Measurements from ENCODE around the gene CADM4. TPM values are rescaled to one million over a fixed set of nuclear protein-coding genes. Genes with fewer than 3 reads are reported as not detected.
"Not testable (repeated sequence)": the region's sequence is repeated elsewhere in the genome, so short reads cannot be mapped to it uniquely, and the experiment has no call there.

The CADM4 gene
- total RNA-seq, 1 donor from 2014 or later = 21.9 TPM

- Histone ChIP-seq H3K36me3 (ENCODE audit: control insufficient read depth, insufficient read depth, low read length) (no peaks in the 10 kb centered on the region), H3K4me3 (ENCODE audit: low read depth, low read length) (no peak overlapping the region), H3K27me3 (ENCODE audit: control insufficient read depth, insufficient read depth, low read length) (no peaks in the 10 kb centered on the region)
- no peak for DNase-seq (ENCODE audit: low read depth)
- no peak for TF ChIP-seq CTCF (IDR thresholded peaks at IDR 0.05; ENCODE audit: insufficient read depth, low read length, poor library complexity, severe bottlenecking)
These were observed 29.8 kb downstream of the CADM4 start for GRCh38 chr19:43609872-43610271.

GRCh38 chr19:43607238-43608205 lies 32.1 kb downstream of the CADM4 start:
- DNase-seq (ENCODE audit: low read depth) = no peak
- Histone ChIP-seq H3K36me3 (ENCODE audit: control insufficient read depth, insufficient read depth, low read length) (no peaks in the 10 kb centered on the region), H3K27me3 (ENCODE audit: control insufficient read depth, insufficient read depth, low read length) (no peaks in the 10 kb centered on the region), H3K4me3 (ENCODE audit: low read depth, low read length) (no peak overlapping the region)
- TF ChIP-seq CTCF (IDR thresholded peaks at IDR 0.05; ENCODE audit: insufficient read depth, low read length, poor library complexity, severe bottlenecking) = no peak

GRCh38 chr19:43606569-43607229 lies 33.0 kb downstream of the CADM4 start:
- no peak for DNase-seq (ENCODE audit: low read depth)
- no peak overlapping the region for H3K4me3 ChIP-seq (ENCODE audit: low read depth, low read length)
- TF ChIP-seq CTCF (IDR thresholded peaks at IDR 0.05; ENCODE audit: insufficient read depth, low read length, poor library complexity, severe bottlenecking) = no peak
- H3K36me3 ChIP-seq (ENCODE audit: control insufficient read depth, insufficient read depth, low read length) = no peaks in the 10 kb centered on the region
- no peaks in the 10 kb centered on the region for H3K27me3 ChIP-seq (ENCODE audit: control insufficient read depth, insufficient read depth, low read length)

GRCh38 chr19:43605875-43606568 lies 33.6 kb downstream of the CADM4 start:
- Histone ChIP-seq H3K36me3 (ENCODE audit: control insufficient read depth, insufficient read depth, low read length) (no peaks in the 10 kb centered on the region), H3K27me3 (ENCODE audit: control insufficient read depth, insufficient read depth, low read length) (no peaks in the 10 kb centered on the region), H3K4me3 (ENCODE audit: low read depth, low read length) (no peak overlapping the region)
- DNase-seq (ENCODE audit: low read depth) = no peak
- no peak for TF ChIP-seq CTCF (IDR thresholded peaks at IDR 0.05; ENCODE audit: insufficient read depth, low read length, poor library complexity, severe bottlenecking)

GRCh38 chr19:43600326-43600725 lies 39.3 kb downstream of the CADM4 start:
- DNase-seq (ENCODE audit: low read depth); H3K36me3 ChIP-seq (ENCODE audit: control insufficient read depth, insufficient read depth, low read length); H3K27me3 ChIP-seq (ENCODE audit: control insufficient read depth, insufficient read depth, low read length); H3K4me3 ChIP-seq (ENCODE audit: low read depth, low read length): not testable (repeated sequence)
